Testis (tissue), 3 donors: ENCODE measurements around the gene ID1. TPM values are rescaled to one million over a fixed set of nuclear protein-coding genes. Genes with fewer than 3 reads are reported as not detected.
A peak's percentile ranks its signal among the peaks of the same experiment; 100 is the strongest.

Experiments used
- DNase-seq: peaks from one replicate; pipeline ENCODE4 v3.0.0-alpha.2; 2019
- H3K27ac ChIP-seq, 2 donors: fragments of 200-600 bp; sonication (generic); one replicate each; pipeline ENCODE4 v1.5.1; 2019
- H3K27me3 ChIP-seq: fragments of 200-600 bp; sonication (generic); one replicate; pipeline ENCODE4 v1.5.1; 2019
- H3K36me3 ChIP-seq: fragments of 200-600 bp; sonication (generic); one replicate; pipeline ENCODE4 v1.5.1; 2017; ENCODE audit warnings: low read depth; ENCODE audit errors: missing control alignments
- H3K4me1 ChIP-seq: fragments of 200-600 bp; sonication (generic); one replicate; pipeline ENCODE4 v1.5.1; 2019
- H3K4me3 ChIP-seq, 2 donors: fragments of 200-600 bp; sonication (generic); one replicate each; pipeline ENCODE4 v1.5.1; 2017 to 2019
- H3K9me3 ChIP-seq: fragments of 200-600 bp; sonication (generic); one replicate; pipeline ENCODE4 v1.5.1; 2017
- CTCF ChIP-seq, 3 experiments: fragments of 450-650 bp in 2 of 3; fragments of 200-600 bp in 1 of 3; sonication (generic) in 1 of 3; IDR thresholded peaks; one replicate each; pipeline ENCODE4 v1.5.1; 2016 to 2019; ENCODE audit warnings: antibody characterized with exemption in 3 of 3, mild to moderate bottlenecking in 2 of 3, moderate library complexity in 1 of 3
- POLR2A ChIP-seq: fragments of 450-650 bp; IDR thresholded peaks from one replicate; pipeline ENCODE4 v1.6.1; 2017; ENCODE audit warnings: antibody characterized with exemption, mild to moderate bottlenecking, moderate library complexity
- WGBS, 2 donors: methylation state at CpG; one replicate each; pipeline ENCODE4 v1.1.5; 2018; 5-methylcytosine and 5-hydroxymethylcytosine counted together
- intact Hi-C: fragments of 100-400 bp; cut with DNase I; formaldehyde crosslinking; loops from one replicate; pipeline ENCODE4 v1.15.1; 2023; ENCODE audit warnings: low total_unique reads
- polyA plus RNA-seq: library from polyadenylated mRNA; stranded (reverse); fragments of 350-450 nt; fragmentation: Illumina TruSeq; extraction: RNeasy Lipid Tissue Mini Kit (QIAGEN cat#74804); gene quantifications from one replicate; pipeline ENCODE4 v1.2.3, GENCODE V29; 2014; ENCODE audit warnings: low read depth, low replicate concordance; ENCODE audit not compliant: insufficient read depth
- total RNA-seq, 2 donors: library from RNA; depleted of rRNA; stranded (reverse); fragments of >200 nt; gene quantifications; one replicate each; pipeline ENCODE4 v1.2.3, GENCODE V29; 2016

Gene ID1
- total and polyA plus RNA-seq, 3 donors from 2014 or later = 18.7 to 128 (median 124) TPM

GRCh38 chr20:31566658-31567379 lies 38.3 kb upstream of the ID1 start:
- H3K4me1 ChIP-seq = no peaks in the 10 kb centered on the region

GRCh38 chr20:31567380-31567720 lies 37.7 kb upstream of the ID1 start:
- TF ChIP-seq POLR2A (no peak), CTCF (IDR thresholded peaks at IDR 0.05) (no peak)
- intact Hi-C loops = loop anchor here (5.0 kb wide), 1 partner anchor 45 kb away; no protein-coding TSS in a partner anchor
- no peaks in the 10 kb centered on the region for H3K27me3 ChIP-seq
- peaks cover under 1% of the 10 kb centered on the region for H3K4me1 ChIP-seq
- DNase-seq = no peak
- H3K27ac ChIP-seq = no peak overlapping the region
- H3K4me3 ChIP-seq = no peak overlapping the region
- no peaks in the 10 kb centered on the region for H3K36me3 ChIP-seq
- H3K9me3 ChIP-seq = no peaks in the 10 kb centered on the region

More at GRCh38 chr20:31566658-31567379, 38.3 kb upstream of the ID1 start:
- Histone ChIP-seq H3K36me3 (no peaks in the 10 kb centered on the region), H3K27me3 (no peaks in the 10 kb centered on the region), H3K4me3 (no peak overlapping the region), H3K9me3 (no peaks in the 10 kb centered on the region), H3K27ac (no peak overlapping the region)
- TF ChIP-seq POLR2A = no peak
- TF ChIP-seq CTCF (IDR thresholded peaks at IDR 0.05) = no peak
- WGBS, 2 donors = 81 to 89% methylated on average over 10 to 14 of the region's 14 CpGs
- no peak for DNase-seq
- intact Hi-C loops = loop anchor here (5.0 kb wide), 1 partner anchor 45 kb away; no protein-coding TSS in a partner anchor

GRCh38 chr20:31568041-31568731 lies 36.9 kb upstream of the ID1 start:
- Histone ChIP-seq H3K36me3 (no peaks in the 10 kb centered on the region), H3K4me3 (no peak overlapping the region), H3K27me3 (no peaks in the 10 kb centered on the region), H3K4me1 (peaks cover 3% of the 10 kb centered on the region), H3K27ac (peak overlapping the region in 1 of 2 donors; percentile 50), H3K9me3 (no peaks in the 10 kb centered on the region)
- TF ChIP-seq POLR2A (no peak), CTCF (IDR thresholded peaks at IDR 0.05) (no peak)
- no peak for DNase-seq
- 79 to 80% methylated on average over 17 to 21 of the region's 21 CpGs for WGBS, 2 donors
- intact Hi-C loops = loop anchor here (5.0 kb wide), 1 partner anchor 44 kb away; no protein-coding TSS in a partner anchor

- Histone ChIP-seq H3K27ac (peak overlapping the region in 1 of 2 donors; percentile 50), H3K27me3 (no peaks in the 10 kb centered on the region), H3K4me3 (no peak overlapping the region), H3K4me1 (peaks cover 9% of the 10 kb centered on the region), H3K9me3 (no peaks in the 10 kb centered on the region), H3K36me3 (no peaks in the 10 kb centered on the region)
- intact Hi-C loops = loop anchor here (5.0 kb wide), 1 partner anchor 44 kb away; no protein-coding TSS in a partner anchor
- TF ChIP-seq CTCF (IDR thresholded peaks at IDR 0.05) (no peak), POLR2A (no peak)
- DNase-seq = no peak
- WGBS, 2 donors = 81 to 82% methylated on average over 4 to 5 of the region's 5 CpGs
Measured at GRCh38 chr20:31568773-31569162, 36.3 kb upstream of the ID1 start.
